Gastrocnemius medialis (tissue), 4 donors: ENCODE results near the gene COL21A1. TPM values are rescaled to one million over a fixed set of nuclear protein-coding genes. Genes with fewer than 3 reads are reported as not detected.

Source experiments
- ATAC-seq, 2 donors: fragments of 150-250 bp; one replicate each; pipeline ENCODE4 v1.9.1; 2016
- DNase-seq, 2 donors: peaks; one replicate each; pipeline ENCODE4 v3.0.0-alpha.2; 2019
- H3K27ac ChIP-seq, 4 donors: fragments of 200-600 bp; sonication (generic); 1 replicate in 1 of 4; 2 replicates in 3 of 4; pipeline ENCODE4 v1.5.1; 2016 to 2018; ENCODE audit warnings: mild to moderate bottlenecking in 2 of 4, moderate library complexity in 1 of 4
- H3K27me3 ChIP-seq, 3 donors: fragments of 200-600 bp; sonication (generic) in 2 of 3; 1 replicate in 1 of 3; 2 replicates in 2 of 3; pipeline versions ENCODE4 v1.5.1 to v1.6.0; 2016 to 2019; ENCODE audit warnings: mild to moderate bottlenecking in 1 of 3, moderate library complexity in 1 of 3
- H3K36me3 ChIP-seq, 2 donors: fragments of 200-600 bp; sonication (generic) in 1 of 2; one replicate each; pipeline ENCODE4 v1.5.1; 2017 to 2018
- H3K4me1 ChIP-seq, 2 donors: fragments of 200-600 bp; sonication (generic) in 1 of 2; one replicate each; pipeline ENCODE4 v1.5.1; 2016 to 2017; ENCODE audit warnings: mild to moderate bottlenecking in 2 of 2
- H3K4me3 ChIP-seq, 4 donors: fragments of 200-600 bp; sonication (generic) in 3 of 4; 1 replicate in 1 of 4; 2 replicates in 3 of 4; pipeline ENCODE4 v1.5.1; 2016 to 2019; ENCODE audit warnings: mild to moderate bottlenecking in 2 of 4
- H3K9me3 ChIP-seq, 3 donors: fragments of 200-600 bp; sonication (generic) in 2 of 3; 1 replicate in 1 of 3; 2 replicates in 2 of 3; pipeline ENCODE4 v1.5.1; 2016 to 2019
- POLR2A ChIP-seq, 2 donors: fragments of 450-650 bp; IDR thresholded peaks; one replicate each; pipeline ENCODE4 v1.6.1; 2017; ENCODE audit warnings: antibody characterized with exemption in 2 of 2, mild to moderate bottlenecking in 2 of 2, moderate library complexity in 2 of 2
- in situ Hi-C, 4 donors: fragments of 200-750 bp; cut with MboI; loops; one replicate each; pipeline versions ENCODE4 v1.15.0 to v1.8.0; 2017; ENCODE audit warnings: low sequenced_read_pairs in 4 of 4
- intact Hi-C: fragments of 100-400 bp; cut with DNase I; formaldehyde crosslinking; loops from one replicate; pipeline ENCODE4 v1.15.1; 2023; ENCODE audit warnings: low total_unique reads
- total RNA-seq, 4 donors: library from RNA; depleted of rRNA; stranded (reverse); fragments of >200 nt; gene quantifications; one replicate each; pipeline versions ENCODE4 v1.1.0 to v1.2.3, GENCODE V29; 2016
- TF ChIP-seq, protein P1 (sequence below), 5 experiments: fragments of 450-650 bp in 3 of 5; fragments of 200-600 bp in 2 of 5; sonication (generic) in 2 of 5; IDR thresholded peaks in 4 of 5; conservative IDR thresholded peaks in 1 of 5; 1 replicate in 4 of 5; 2 replicates in 1 of 5; pipeline ENCODE4 v1.5.1; 2016 to 2019; ENCODE audit warnings: antibody characterized with exemption in 5 of 5, mild to moderate bottlenecking in 3 of 5, moderate library complexity in 3 of 5

Gene COL21A1
- total RNA-seq, 4 donors from 2014 or later: 0.19 to 1.1 (median 0.61) TPM

DNA sequence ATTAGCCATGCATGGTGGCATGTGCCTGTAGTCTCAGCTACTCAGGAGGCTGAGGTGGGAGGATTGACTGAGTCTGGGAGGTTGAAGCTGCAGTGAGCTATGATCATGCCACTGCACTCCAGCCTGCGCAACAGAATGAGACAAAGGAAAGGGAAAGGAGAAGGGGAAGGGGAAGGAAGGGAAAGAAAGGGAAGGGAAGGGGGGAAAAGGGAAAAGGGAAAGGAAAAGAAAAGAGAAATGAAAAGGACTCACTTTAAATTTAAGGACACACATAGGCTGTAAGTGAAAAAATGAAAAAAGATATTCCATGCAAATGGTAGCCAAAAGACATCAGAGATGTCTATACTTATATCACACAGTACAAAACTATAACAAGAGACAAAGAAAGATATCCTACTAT is 74.2 kb downstream of the COL21A1 start:
- intact Hi-C loops: no loop called here
- DNase-seq (no peak), ATAC-seq (no peak)
- Histone ChIP-seq H3K9me3 (peaks cover 0 to 3% (median 0%) of the 10 kb centered on the region in 3 donors), H3K4me1 (no peaks in the 10 kb centered on the region), H3K4me3 (no peak overlapping the region), H3K36me3 (no peaks in the 10 kb centered on the region), H3K27me3 (no peaks in the 10 kb centered on the region), H3K27ac (no peak overlapping the region)
- in situ Hi-C loops: no loop called here
- no peak for TF ChIP-seq POLR2A (IDR thresholded peaks at IDR 0.05)
- TF ChIP-seq, protein P1, sequence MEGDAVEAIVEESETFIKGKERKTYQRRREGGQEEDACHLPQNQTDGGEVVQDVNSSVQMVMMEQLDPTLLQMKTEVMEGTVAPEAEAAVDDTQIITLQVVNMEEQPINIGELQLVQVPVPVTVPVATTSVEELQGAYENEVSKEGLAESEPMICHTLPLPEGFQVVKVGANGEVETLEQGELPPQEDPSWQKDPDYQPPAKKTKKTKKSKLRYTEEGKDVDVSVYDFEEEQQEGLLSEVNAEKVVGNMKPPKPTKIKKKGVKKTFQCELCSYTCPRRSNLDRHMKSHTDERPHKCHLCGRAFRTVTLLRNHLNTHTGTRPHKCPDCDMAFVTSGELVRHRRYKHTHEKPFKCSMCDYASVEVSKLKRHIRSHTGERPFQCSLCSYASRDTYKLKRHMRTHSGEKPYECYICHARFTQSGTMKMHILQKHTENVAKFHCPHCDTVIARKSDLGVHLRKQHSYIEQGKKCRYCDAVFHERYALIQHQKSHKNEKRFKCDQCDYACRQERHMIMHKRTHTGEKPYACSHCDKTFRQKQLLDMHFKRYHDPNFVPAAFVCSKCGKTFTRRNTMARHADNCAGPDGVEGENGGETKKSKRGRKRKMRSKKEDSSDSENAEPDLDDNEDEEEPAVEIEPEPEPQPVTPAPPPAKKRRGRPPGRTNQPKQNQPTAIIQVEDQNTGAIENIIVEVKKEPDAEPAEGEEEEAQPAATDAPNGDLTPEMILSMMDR (IDR thresholded peaks at IDR 0.05 in 4 of 5, conservative IDR thresholded peaks at IDR 0.05 in 1 of 5): no peak

DNA sequence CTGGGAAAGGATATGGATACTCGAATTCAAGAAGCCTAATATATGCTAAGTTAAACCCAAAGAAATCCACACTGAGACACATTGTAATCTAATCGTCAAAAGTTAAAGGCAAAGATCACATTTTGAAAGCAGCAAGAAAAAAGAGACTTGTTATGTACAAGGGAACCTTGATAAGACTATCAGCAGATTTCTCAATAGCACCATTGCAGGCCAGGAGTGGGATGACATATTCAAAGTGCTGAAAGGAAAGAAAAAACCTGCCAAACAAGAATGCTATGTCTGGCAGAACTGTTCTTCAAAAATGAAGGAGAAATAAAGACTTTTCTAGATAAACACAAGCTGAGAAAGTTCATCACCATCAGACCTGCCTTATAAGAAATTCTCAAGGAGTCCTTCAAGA is 75.2 kb downstream of the COL21A1 start:
- Histone ChIP-seq H3K9me3 (peaks cover 0 to 3% (median 0%) of the 10 kb centered on the region in 3 donors), H3K27ac (no peak overlapping the region), H3K27me3 (no peaks in the 10 kb centered on the region), H3K4me3 (no peak overlapping the region), H3K36me3 (no peaks in the 10 kb centered on the region), H3K4me1 (no peaks in the 10 kb centered on the region)
- DNase-seq (no peak), ATAC-seq (no peak)
- in situ Hi-C loops: no loop called here
- intact Hi-C loops: no loop called here
- TF ChIP-seq, protein P1 (IDR thresholded peaks at IDR 0.05 in 4 of 5, conservative IDR thresholded peaks at IDR 0.05 in 1 of 5): no peak
- no peak for TF ChIP-seq POLR2A (IDR thresholded peaks at IDR 0.05)

DNA sequence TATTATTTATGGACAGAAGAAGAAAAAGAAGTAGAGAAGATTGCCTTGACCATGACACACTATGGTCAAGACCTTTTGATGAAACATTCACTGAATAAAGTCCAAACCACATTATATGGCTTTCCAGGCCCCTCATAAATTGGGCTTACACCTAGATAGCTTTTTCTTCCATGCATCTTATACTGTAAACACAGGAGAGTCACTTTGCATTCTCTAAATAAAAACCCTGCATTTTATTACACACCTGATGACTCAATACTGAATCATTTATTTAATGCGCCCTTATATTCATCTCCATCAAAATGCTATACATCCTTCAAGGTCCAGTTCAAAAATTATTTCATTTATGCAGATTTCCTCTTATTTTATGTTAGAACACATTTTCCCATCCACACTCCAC is 78.0 kb downstream of the COL21A1 start:
- Histone ChIP-seq H3K4me3 (no peak overlapping the region), H3K4me1 (no peaks in the 10 kb centered on the region), H3K27ac (no peak overlapping the region), H3K9me3 (no peaks in the 10 kb centered on the region), H3K27me3 (no peaks in the 10 kb centered on the region), H3K36me3 (no peaks in the 10 kb centered on the region)
- DNase-seq (no peak), ATAC-seq (no peak)
- intact Hi-C loops: no loop called here
- in situ Hi-C loops: no loop called here
- TF ChIP-seq, protein P1 (IDR thresholded peaks at IDR 0.05 in 4 of 5, conservative IDR thresholded peaks at IDR 0.05 in 1 of 5): no peak
- no peak for TF ChIP-seq POLR2A (IDR thresholded peaks at IDR 0.05)

DNA sequence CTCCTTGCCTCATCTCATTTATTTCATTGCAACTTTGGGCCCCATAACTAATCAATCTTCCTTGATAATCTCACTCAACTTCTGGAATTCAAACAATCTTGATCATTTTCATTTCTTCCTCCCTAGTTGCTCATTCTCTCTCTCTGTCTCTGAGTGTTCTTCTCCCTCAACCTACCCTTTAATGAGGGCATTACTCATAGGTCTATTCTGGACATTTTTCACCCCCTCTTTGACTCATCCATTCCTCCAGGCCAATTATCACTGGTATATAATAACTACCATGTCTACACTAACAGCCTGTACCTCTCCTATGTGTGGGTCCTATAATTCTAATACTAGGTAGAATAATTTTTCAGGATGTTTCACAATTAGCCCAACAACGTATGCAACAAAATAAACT is 78.8 kb downstream of the COL21A1 start:
- intact Hi-C loops: no loop called here
- Histone ChIP-seq H3K27me3 (no peaks in the 10 kb centered on the region), H3K4me1 (no peaks in the 10 kb centered on the region), H3K9me3 (no peaks in the 10 kb centered on the region), H3K4me3 (no peak overlapping the region), H3K27ac (no peak overlapping the region), H3K36me3 (no peaks in the 10 kb centered on the region)
- in situ Hi-C loops: no loop called here
- DNase-seq: no peak
- TF ChIP-seq POLR2A (IDR thresholded peaks at IDR 0.05): no peak
- TF ChIP-seq, protein P1 (IDR thresholded peaks at IDR 0.05 in 4 of 5, conservative IDR thresholded peaks at IDR 0.05 in 1 of 5): no peak
- ATAC-seq: no peak

DNA sequence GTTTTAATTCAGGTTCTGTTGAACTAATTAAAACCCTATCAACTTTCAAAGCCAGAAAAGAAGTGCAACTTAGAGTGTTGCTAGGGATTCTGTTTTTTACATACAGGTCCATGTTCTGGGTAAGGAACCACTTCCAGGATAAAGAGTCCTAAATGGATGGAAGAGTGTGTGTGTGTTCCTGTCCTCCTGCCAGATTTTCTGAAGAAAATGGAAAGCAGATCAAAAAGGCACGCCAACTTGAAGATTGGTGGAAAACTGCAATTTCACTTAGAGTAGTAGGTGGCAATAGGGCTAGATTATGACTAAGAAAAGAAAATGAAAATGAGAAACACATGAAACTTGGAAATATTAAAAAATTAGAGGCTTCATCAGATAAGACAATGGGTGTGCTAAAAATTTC is 85.3 kb downstream of the COL21A1 start:
- no peaks in the 10 kb centered on the region for H3K4me1 ChIP-seq
- no peak overlapping the region for H3K4me3 ChIP-seq
- DNase-seq: no peak
- no peak for TF ChIP-seq POLR2A (IDR thresholded peaks at IDR 0.05)
- TF ChIP-seq, protein P1 (IDR thresholded peaks at IDR 0.05 in 4 of 5, conservative IDR thresholded peaks at IDR 0.05 in 1 of 5): no peak
- in situ Hi-C loops (no loop called here), intact Hi-C loops (no loop called here)
- no peaks in the 10 kb centered on the region for H3K36me3 ChIP-seq
- no peaks in the 10 kb centered on the region for H3K9me3 ChIP-seq
- no peaks in the 10 kb centered on the region for H3K27me3 ChIP-seq
- no peak overlapping the region for H3K27ac ChIP-seq
- no peak for ATAC-seq
